GM18951 (cell line): ENCODE results near the gene LTK.

ENCODE experiments used
- POLR2A ChIP-seq: IDR thresholded peaks from 4 replicates; pipeline ENCODE4 v1.6.1; 2011; ENCODE audit warnings: mild to moderate bottlenecking; ENCODE audit not compliant: insufficient read length, insufficient read depth; ENCODE audit errors: extremely low read depth
- in situ Hi-C: fragments of 300-500 bp; cut with MboI; formaldehyde crosslinking; loops from one replicate; pipeline ENCODE4 v1.12.0; 2022; ENCODE audit warnings: low sequenced_read_pairs, mixed read lengths, inconsistent platforms; ENCODE audit not compliant: unreplicated experiment

LTK gene

GRCh38 chr15:41513506-41514227 lies at the start of gene LTK:
Gene LTK, minus strand, starts transcription at chr15:41513827. Its CDS starts 118 bp downstream, at chr15:41513709.
- in situ Hi-C loops = no loop called here

GRCh38 chr15:41562784-41563198 lies 49.2 kb upstream of the LTK start:
- no peak for TF ChIP-seq POLR2A
- in situ Hi-C loops = no loop called here

More at GRCh38 chr15:41513506-41514227, at the start of gene LTK:
- no peak for TF ChIP-seq POLR2A

GRCh38 chr15:41562244-41562643 lies 48.6 kb upstream of the LTK start:
- in situ Hi-C loops = no loop called here
- TF ChIP-seq POLR2A = no peak

- in situ Hi-C loops = no loop called here
- TF ChIP-seq POLR2A = no peak
These were observed 48.1 kb upstream of the LTK start for GRCh38 chr15:41561777-41562145.

- in situ Hi-C loops = no loop called here
- no peak for TF ChIP-seq POLR2A
These were observed 47.6 kb upstream of the LTK start for GRCh38 chr15:41561104-41561776.

- in situ Hi-C loops = no loop called here
- TF ChIP-seq POLR2A = no peak
These were observed 46.9 kb upstream of the LTK start for GRCh38 chr15:41560572-41560874.

GRCh38 chr15:41559239-41559782 lies 45.7 kb upstream of the LTK start:
- in situ Hi-C loops = no loop called here
- TF ChIP-seq POLR2A = no peak

- no peak for TF ChIP-seq POLR2A
- in situ Hi-C loops = no loop called here
These were observed 45.0 kb upstream of the LTK start, which contains the start of gene TYRO3 for GRCh38 chr15:41558400-41559238. Gene TYRO3, plus strand, starts transcription at chr15:41559212. Its CDS starts 46 bp downstream, at chr15:41559258.

- no peak for TF ChIP-seq POLR2A
- in situ Hi-C loops = no loop called here
These were observed 44.2 kb upstream of the LTK start for GRCh38 chr15:41557673-41558399.

- in situ Hi-C loops = no loop called here
- TF ChIP-seq POLR2A = no peak
These were observed 43.0 kb upstream of the LTK start for GRCh38 chr15:41556677-41557076.

- no peak for TF ChIP-seq POLR2A
- in situ Hi-C loops = no loop called here
These were observed 41.3 kb upstream of the LTK start for GRCh38 chr15:41554915-41555314.

- TF ChIP-seq POLR2A = no peak
- in situ Hi-C loops = no loop called here
These were observed 40.7 kb upstream of the LTK start for GRCh38 chr15:41554343-41554742.

- TF ChIP-seq POLR2A = no peak
- in situ Hi-C loops = no loop called here
These were observed 40.1 kb upstream of the LTK start for GRCh38 chr15:41553731-41554130.
